Gastroesophageal sphincter (tissue), 3 donors: ENCODE data around the gene ITPKB.

Experiments used
- POLR2AphosphoS5 ChIP-seq: sonication (generic); formaldehyde crosslinking; IDR thresholded peaks from one replicate; pipeline ENCODE4 v1.6.1; 2017; ENCODE audit warnings: antibody characterized with exemption
- TF ChIP-seq, protein P1 (sequence below), 4 experiments: fragments of 200-600 bp in 2 of 4; fragments of 450-650 bp in 2 of 4; sonication (generic) in 1 of 4; IDR thresholded peaks; one replicate each; pipeline ENCODE4 v1.5.1; 2017 to 2019; ENCODE audit warnings: antibody characterized with exemption in 4 of 4, mild to moderate bottlenecking in 2 of 4, moderate library complexity in 2 of 4

DNA sequence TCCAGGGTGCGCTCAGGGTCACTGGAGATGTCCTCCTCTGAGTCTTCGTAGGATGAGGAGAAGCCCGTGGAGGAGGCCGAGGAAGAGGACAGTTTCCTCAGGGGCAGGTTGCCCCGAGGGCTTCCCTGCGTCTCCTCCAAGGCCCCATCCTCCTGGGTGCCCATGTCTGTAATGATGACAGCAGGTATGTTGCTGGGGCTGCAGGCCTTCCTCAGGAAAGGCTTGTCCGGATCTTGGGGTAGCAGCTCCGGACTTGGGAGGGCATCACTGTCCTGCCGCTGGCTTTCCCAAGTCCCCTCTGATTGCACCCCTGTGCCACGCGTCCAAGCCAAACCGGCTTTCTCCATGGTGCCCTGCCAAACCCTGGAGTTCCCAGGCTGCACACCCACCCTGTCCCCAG lies 3.5 kb downstream of the ITPKB start:
- TF ChIP-seq, protein P1, sequence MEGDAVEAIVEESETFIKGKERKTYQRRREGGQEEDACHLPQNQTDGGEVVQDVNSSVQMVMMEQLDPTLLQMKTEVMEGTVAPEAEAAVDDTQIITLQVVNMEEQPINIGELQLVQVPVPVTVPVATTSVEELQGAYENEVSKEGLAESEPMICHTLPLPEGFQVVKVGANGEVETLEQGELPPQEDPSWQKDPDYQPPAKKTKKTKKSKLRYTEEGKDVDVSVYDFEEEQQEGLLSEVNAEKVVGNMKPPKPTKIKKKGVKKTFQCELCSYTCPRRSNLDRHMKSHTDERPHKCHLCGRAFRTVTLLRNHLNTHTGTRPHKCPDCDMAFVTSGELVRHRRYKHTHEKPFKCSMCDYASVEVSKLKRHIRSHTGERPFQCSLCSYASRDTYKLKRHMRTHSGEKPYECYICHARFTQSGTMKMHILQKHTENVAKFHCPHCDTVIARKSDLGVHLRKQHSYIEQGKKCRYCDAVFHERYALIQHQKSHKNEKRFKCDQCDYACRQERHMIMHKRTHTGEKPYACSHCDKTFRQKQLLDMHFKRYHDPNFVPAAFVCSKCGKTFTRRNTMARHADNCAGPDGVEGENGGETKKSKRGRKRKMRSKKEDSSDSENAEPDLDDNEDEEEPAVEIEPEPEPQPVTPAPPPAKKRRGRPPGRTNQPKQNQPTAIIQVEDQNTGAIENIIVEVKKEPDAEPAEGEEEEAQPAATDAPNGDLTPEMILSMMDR (IDR thresholded peaks at IDR 0.05): no peak
- no peak for TF ChIP-seq POLR2AphosphoS5
